Posterior vena cava (tissue), 2 donors: Measurements from ENCODE around the gene SORBS1. TPM values are rescaled to one million over a fixed set of nuclear protein-coding genes. Genes with fewer than 3 reads are reported as not detected.

Source experiments
- total RNA-seq, 2 donors: library from RNA; stranded (reverse); fragmentation: NEBNext Ultra II Directional; extraction: Animal tissue kit (Norgen Biotek cat#: 25700); gene quantifications; one replicate each; pipeline ENCODE4 v1.2.1, GENCODE V29; 2021
- donor health status: DM: yes; HTN: yes; CAD: no.
- donor health status: DM: yes; HTN: yes; CAD: no.

SORBS1 gene
- total RNA-seq, 2 donors from 2014 or later = 1,013 to 1,390 TPM

Other genes starting within 250 kb of the SORBS1 start
- gene ALDH18A1, start 95.3 kb upstream of the SORBS1 start, total RNA-seq = 10 to 100 TPM; 36.6 to 43.9 TPM
- 10 to 100 TPM; 25.4 to 26.9 TPM for gene TCTN3, start 132.6 kb upstream of the SORBS1 start, total RNA-seq
- gene ENTPD1, start 194.8 kb upstream of the SORBS1 start, total RNA-seq = 10 to 100 TPM; 62.5 to 92.9 TPM